Kidney (tissue), 14 donors: ENCODE results near the gene SLC43A1. TPM values are rescaled to one million over a fixed set of nuclear protein-coding genes. Genes with fewer than 3 reads are reported as not detected.

Source experiments
- DNase-seq, 5 donors: peaks; one replicate each; pipeline ENCODE4 v3.0.0-alpha.2; 2013 to 2020
- FAIRE-seq: peaks from 2 replicates; lab custom pipeline; 2012; peaks lifted over from hg19 to GRCh38; lab: Jason Lieb, UNC
- H3K27ac ChIP-seq, 2 donors: one replicate each; pipeline ENCODE4 v1.7.0; 2013; ENCODE audit warnings: low read depth in 2 of 2, low read length in 2 of 2, inconsistent platforms in 1 of 2
- H3K27me3 ChIP-seq: one replicate; pipeline ENCODE4 v1.7.1; 2013; ENCODE audit warnings: low read length, inconsistent platforms; ENCODE audit not compliant: control insufficient read depth, insufficient read depth
- H3K36me3 ChIP-seq, 3 donors: one replicate each; pipeline versions ENCODE4 v1.7.0 to v1.7.1; 2013; ENCODE audit warnings: low read length in 3 of 3, control low read depth in 1 of 3, inconsistent platforms in 1 of 3; ENCODE audit not compliant: insufficient read depth in 3 of 3, control insufficient read depth in 2 of 3
- H3K4me1 ChIP-seq, 3 donors: one replicate each; pipeline versions ENCODE4 v1.7.0 to v1.7.1; 2013; ENCODE audit warnings: low read length in 3 of 3, inconsistent platforms in 1 of 3, low read depth in 1 of 3; ENCODE audit not compliant: control insufficient read depth in 2 of 3, insufficient read depth in 2 of 3
- H3K4me3 ChIP-seq, 3 donors: one replicate each; pipeline versions ENCODE4 v1.7.0 to v1.8.1; 2013; ENCODE audit warnings: low read length in 3 of 3, control low read depth in 1 of 3, inconsistent platforms in 1 of 3
- H3K9ac ChIP-seq, 3 donors: one replicate each; pipeline versions ENCODE4 v1.7.0 to v1.7.1; 2013; ENCODE audit warnings: low read length in 3 of 3, control low read depth in 1 of 3, inconsistent platforms in 1 of 3
- H3K9me3 ChIP-seq, 3 donors: one replicate each; pipeline versions ENCODE4 v1.7.0 to v1.7.1; 2013; ENCODE audit warnings: low read length in 3 of 3, control low read depth in 1 of 3, inconsistent platforms in 1 of 3; ENCODE audit not compliant: control insufficient read depth in 2 of 3, insufficient read depth in 1 of 3
- intact Hi-C: fragments of 100-400 bp; cut with DNase I; formaldehyde crosslinking; loops from one replicate; pipeline ENCODE4 v1.11.1; 2022
- polyA plus RNA-seq: library from polyadenylated mRNA; stranded (reverse); fragments of 350-450 nt; fragmentation: Illumina TruSeq; extraction: RNeasy Lipid Tissue Mini Kit (QIAGEN cat#74804); gene quantifications from one replicate; pipeline ENCODE4 v1.2.3, GENCODE V29; 2014; ENCODE audit warnings: low read depth, low replicate concordance; ENCODE audit not compliant: insufficient read depth
- total RNA-seq: library from RNA; stranded (reverse); fragmentation: NEBNext Ultra II Directional; extraction: Animal tissue kit (Norgen Biotek cat#: 25700); gene quantifications from one replicate; pipeline ENCODE4 v1.2.1, GENCODE V29; 2021
- TF ChIP-seq, protein P1 (sequence below): IDR thresholded peaks from 3 replicates; pipeline ENCODE4 v1.5.1; 2012; ENCODE audit warnings: mild to moderate bottlenecking, moderate library complexity, borderline replicate concordance; ENCODE audit not compliant: insufficient read depth; ENCODE audit errors: extremely low read depth
- donor health status: control.
- donor health status: control.
- donor health status: control.
- donor health status: control.
- donor health status: control.
- donor health status: DM: yes; HTN: yes; CAD: no.
- donor health status: Normal renal cell carcinoma (clear cell type).

Gene SLC43A1
- total and polyA plus RNA-seq, 2 donors from 2014 or later, result 4.1 to 16.6 TPM

DNA sequence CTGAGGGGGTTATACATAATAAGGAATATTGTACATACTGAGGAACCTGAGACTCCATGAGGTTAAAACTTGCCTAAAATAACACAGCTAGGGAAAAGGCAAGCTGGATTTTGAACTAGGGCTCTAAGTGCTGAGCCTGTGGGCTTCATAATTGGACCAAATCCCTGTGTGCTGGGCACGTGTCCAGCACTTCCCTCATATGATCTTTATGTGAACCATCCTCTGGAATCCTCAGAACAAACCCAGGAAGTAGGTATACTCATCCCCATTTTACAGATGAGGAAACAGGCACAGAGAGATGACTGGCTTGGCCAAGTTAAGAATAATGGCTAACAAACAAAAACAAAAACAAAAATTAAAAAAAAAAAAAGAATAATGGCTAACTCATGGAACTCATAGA, 40.3 kb downstream of the SLC43A1 start:
- no peak for FAIRE-seq
- no peak for DNase-seq
- Histone ChIP-seq H3K9me3 (no peaks in the 10 kb centered on the region), H3K36me3 (no peaks in the 10 kb centered on the region), H3K27me3 (peaks cover 9% of the 10 kb centered on the region), H3K9ac (no peak overlapping the region), H3K4me3 (no peak overlapping the region), H3K27ac (no peak overlapping the region), H3K4me1 (peaks cover 0 to 10% (median 4%) of the 10 kb centered on the region in 3 donors)
- TF ChIP-seq, protein P1, sequence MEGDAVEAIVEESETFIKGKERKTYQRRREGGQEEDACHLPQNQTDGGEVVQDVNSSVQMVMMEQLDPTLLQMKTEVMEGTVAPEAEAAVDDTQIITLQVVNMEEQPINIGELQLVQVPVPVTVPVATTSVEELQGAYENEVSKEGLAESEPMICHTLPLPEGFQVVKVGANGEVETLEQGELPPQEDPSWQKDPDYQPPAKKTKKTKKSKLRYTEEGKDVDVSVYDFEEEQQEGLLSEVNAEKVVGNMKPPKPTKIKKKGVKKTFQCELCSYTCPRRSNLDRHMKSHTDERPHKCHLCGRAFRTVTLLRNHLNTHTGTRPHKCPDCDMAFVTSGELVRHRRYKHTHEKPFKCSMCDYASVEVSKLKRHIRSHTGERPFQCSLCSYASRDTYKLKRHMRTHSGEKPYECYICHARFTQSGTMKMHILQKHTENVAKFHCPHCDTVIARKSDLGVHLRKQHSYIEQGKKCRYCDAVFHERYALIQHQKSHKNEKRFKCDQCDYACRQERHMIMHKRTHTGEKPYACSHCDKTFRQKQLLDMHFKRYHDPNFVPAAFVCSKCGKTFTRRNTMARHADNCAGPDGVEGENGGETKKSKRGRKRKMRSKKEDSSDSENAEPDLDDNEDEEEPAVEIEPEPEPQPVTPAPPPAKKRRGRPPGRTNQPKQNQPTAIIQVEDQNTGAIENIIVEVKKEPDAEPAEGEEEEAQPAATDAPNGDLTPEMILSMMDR, result no peak
- intact Hi-C loops, result no loop called here

GRCh38 chr11:57474803-57475115, 40.7 kb downstream of the SLC43A1 start:
- TF ChIP-seq, protein P1, result no peak
- no peak for FAIRE-seq

DNA sequence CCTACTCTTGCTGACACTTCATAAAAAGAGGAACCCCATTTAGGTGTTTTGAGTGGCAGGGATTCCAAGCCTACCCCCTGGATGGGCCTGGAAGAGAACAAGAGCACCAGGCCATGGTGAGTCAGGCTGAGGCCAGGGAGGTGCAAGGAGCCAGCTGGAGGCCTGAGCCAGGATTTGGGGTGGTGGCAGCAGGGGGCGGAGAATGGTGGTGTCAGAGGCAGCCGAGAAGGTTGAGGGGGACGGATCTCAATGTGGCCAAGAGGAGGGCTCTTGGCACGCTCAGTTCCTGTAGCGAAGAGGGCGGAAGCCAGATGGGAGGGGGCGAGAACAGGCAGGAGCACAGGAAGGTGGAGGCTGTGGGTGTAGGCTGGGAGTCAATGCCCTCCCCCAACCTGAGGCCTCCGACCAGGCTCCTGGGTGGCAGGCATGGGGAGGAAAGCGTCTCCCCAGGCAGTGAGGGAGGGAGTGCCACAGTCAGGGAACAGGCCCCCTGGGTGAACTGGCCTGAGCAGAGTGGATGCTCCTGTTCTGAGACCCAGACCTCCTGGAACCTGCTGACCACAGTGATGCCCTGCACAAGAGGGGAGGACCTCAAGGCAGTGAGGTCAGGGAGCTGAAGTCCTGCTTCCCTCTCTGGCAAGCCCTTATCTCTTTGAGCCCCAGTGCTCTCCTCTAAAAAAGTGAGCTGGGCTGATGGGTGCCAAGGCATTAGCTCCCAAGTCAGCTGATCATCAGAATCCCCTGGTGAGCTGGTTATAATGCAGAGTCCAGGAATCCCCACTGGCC, 41.3 kb downstream of the SLC43A1 start:
- TF ChIP-seq, protein P1, result no peak
- Histone ChIP-seq H3K4me1 (peaks cover 0 to 10% (median 4%) of the 10 kb centered on the region in 3 donors), H3K27ac (no peak overlapping the region), H3K27me3 (peaks cover 9% of the 10 kb centered on the region), H3K36me3 (no peaks in the 10 kb centered on the region), H3K9me3 (no peaks in the 10 kb centered on the region), H3K9ac (no peak overlapping the region), H3K4me3 (no peak overlapping the region)
- intact Hi-C loops, result no loop called here
- no peak for DNase-seq
- FAIRE-seq, result no peak

More at GRCh38 chr11:57474803-57475115, 40.7 kb downstream of the SLC43A1 start:
- no peak for DNase-seq
- Histone ChIP-seq H3K27ac (no peak overlapping the region), H3K9me3 (no peaks in the 10 kb centered on the region), H3K4me1 (peaks cover 0 to 10% (median 4%) of the 10 kb centered on the region in 3 donors), H3K36me3 (no peaks in the 10 kb centered on the region), H3K27me3 (peaks cover 9% of the 10 kb centered on the region), H3K9ac (no peak overlapping the region), H3K4me3 (no peak overlapping the region)
- intact Hi-C loops, result no loop called here
